ENCODE data around the gene USE1. TPM values are rescaled to one million over a fixed set of nuclear protein-coding genes. Genes with fewer than 3 reads are reported as not detected.
A peak's percentile ranks its signal among the peaks of the same experiment; 100 is the strongest.

USE1 gene
- total RNA-seq, 1 donor from 2014 or later, result 19.8 TPM

GRCh38 chr19:17235300-17235970, 20.3 kb downstream of the USE1 start:
- Histone ChIP-seq H2AFZ (ENCODE audit: low read depth, low read length) (peak overlapping the region; percentile 62), H4K20me1 (ENCODE audit: insufficient read depth, low read length) (peaks cover 34% of the 10 kb centered on the region), H3K4me3 (ENCODE audit: insufficient read depth, low read depth, low read length) (peak overlapping the region; percentile 62), H3K79me2 (ENCODE audit: insufficient read depth, low read length) (peaks cover 24% of the 10 kb centered on the region), H3K9me3 (ENCODE audit: insufficient read depth, low read depth, low read length) (no peaks in the 10 kb centered on the region), H3K4me1 (ENCODE audit: insufficient read depth, low read length) (peaks cover 14% of the 10 kb centered on the region), H3K9ac (ENCODE audit: low read length) (peak overlapping the region; percentile 69), H3K4me2 (ENCODE audit: low read length) (peak overlapping the region; percentile 93), H3K27ac (ENCODE audit: low read depth, low read length) (no peak overlapping the region), H3K36me3 (ENCODE audit: insufficient read depth, low read length) (peaks cover 10% of the 10 kb centered on the region), H3K27me3 (ENCODE audit: insufficient read depth, low read length) (no peaks in the 10 kb centered on the region)
- Mint-ChIP-seq H3K9me3 (ENCODE audit: unreplicated experiment) (no peaks in the 10 kb centered on the region), H3K36me3 (ENCODE audit: low read depth, unreplicated experiment) (peaks cover 14% of the 10 kb centered on the region), H3K27ac (ENCODE audit: unreplicated experiment) (no peak overlapping the region), H3K4me3 (ENCODE audit: unreplicated experiment) (peak overlapping the region; percentile 73), H3K4me1 (ENCODE audit: low read depth, unreplicated experiment) (no peaks in the 10 kb centered on the region), H3K27me3 (ENCODE audit: low read depth, unreplicated experiment) (no peaks in the 10 kb centered on the region)
- DNase-seq (ENCODE audit: low read depth), result peak; percentile 68
- TF ChIP-seq EZH2 (IDR thresholded peaks at IDR 0.05; ENCODE audit: insufficient read depth, low read length) (no peak), CTCF (IDR thresholded peaks at IDR 0.05; ENCODE audit: insufficient read depth, low read depth, low read length) (no peak)
- no peak for FAIRE-seq

- peak overlapping the region; percentile 69 for H3K9ac ChIP-seq (ENCODE audit: low read length)
- no peaks in the 10 kb centered on the region for H3K9me3 Mint-ChIP-seq (ENCODE audit: unreplicated experiment)
- H3K9me3 ChIP-seq (ENCODE audit: insufficient read depth, low read depth, low read length), result no peaks in the 10 kb centered on the region
- TF ChIP-seq EZH2 (IDR thresholded peaks at IDR 0.05; ENCODE audit: insufficient read depth, low read length) (no peak), CTCF (IDR thresholded peaks at IDR 0.05; ENCODE audit: insufficient read depth, low read depth, low read length) (no peak)
- H3K4me1 Mint-ChIP-seq (ENCODE audit: low read depth, unreplicated experiment), result no peaks in the 10 kb centered on the region
- peak overlapping the region; percentile 62 for H3K4me3 ChIP-seq (ENCODE audit: insufficient read depth, low read depth, low read length)
- no peak overlapping the region for H3K4me3 Mint-ChIP-seq (ENCODE audit: unreplicated experiment)
- H3K27me3 ChIP-seq (ENCODE audit: insufficient read depth, low read length), result no peaks in the 10 kb centered on the region
- H2AFZ ChIP-seq (ENCODE audit: low read depth, low read length), result peak overlapping the region; percentile 62
- FAIRE-seq (no peak), DNase-seq (ENCODE audit: low read depth) (no peak)
- peaks cover 36% of the 10 kb centered on the region for H4K20me1 ChIP-seq (ENCODE audit: insufficient read depth, low read length)
- peaks cover 24% of the 10 kb centered on the region for H3K79me2 ChIP-seq (ENCODE audit: insufficient read depth, low read length)
- H3K4me1 ChIP-seq (ENCODE audit: insufficient read depth, low read length), result peaks cover 14% of the 10 kb centered on the region
- H3K27ac ChIP-seq (ENCODE audit: low read depth, low read length), result no peak overlapping the region
- H3K27me3 Mint-ChIP-seq (ENCODE audit: low read depth, unreplicated experiment), result no peaks in the 10 kb centered on the region
- peaks cover 13% of the 10 kb centered on the region for H3K36me3 Mint-ChIP-seq (ENCODE audit: low read depth, unreplicated experiment)
- H3K4me2 ChIP-seq (ENCODE audit: low read length), result peak overlapping the region; percentile 93
- H3K36me3 ChIP-seq (ENCODE audit: insufficient read depth, low read length), result peaks cover 9% of the 10 kb centered on the region
- no peak overlapping the region for H3K27ac Mint-ChIP-seq (ENCODE audit: unreplicated experiment)
Observed at GRCh38 chr19:17235971-17236777, 21.0 kb downstream of the USE1 start.
